AG04450 (cell line): ENCODE results near the gene SCP2. TPM values are rescaled to one million over a fixed set of nuclear protein-coding genes. Genes with fewer than 3 reads are reported as not detected.
"Not testable (repeated sequence)": the region's sequence is repeated elsewhere in the genome, so short reads cannot be mapped to it uniquely, and the experiment has no call there.

Source experiments
- CTCF ChIA-PET: fragments of 300-600, 350-600 bp; formaldehyde crosslinking; extraction: SDS; loops from one replicate; lab custom pipeline; 2022; ENCODE audit warnings: antibody characterized with exemption, inconsistent platforms; lab: Charles Lee
- POLR2A ChIA-PET: fragments of 350-600 bp; formaldehyde crosslinking; extraction: SDS; loops from one replicate; lab custom pipeline; 2021; ENCODE audit warnings: antibody characterized with exemption, inconsistent platforms; lab: Yijun Ruan, JAX
- DNase-seq: peaks from one replicate; pipeline ENCODE4 v3.0.0-alpha.2; 2011; ENCODE audit warnings: low read depth, low spot score
- H3K27ac ChIP-seq: one replicate; pipeline ENCODE4 v1.5.1; 2012; ENCODE audit warnings: low read depth, low read length, control low read depth
- H3K27me3 ChIP-seq: one replicate; pipeline ENCODE4 v1.6.0; 2012; ENCODE audit warnings: low read length; ENCODE audit not compliant: control insufficient read depth, insufficient read depth
- H3K4me3 ChIP-seq: 2 replicates; pipeline ENCODE4 v1.5.1; 2011; ENCODE audit warnings: mild to moderate bottlenecking, low read depth, low read length, control low read depth
- H3K9me3 ChIP-seq: 2 replicates; pipeline ENCODE4 v1.5.1; 2012; ENCODE audit warnings: low read length; ENCODE audit not compliant: control insufficient read depth, insufficient read depth
- CTCF ChIP-seq: IDR thresholded peaks from 2 replicates; pipeline ENCODE4 v1.5.1; 2011; ENCODE audit warnings: low read depth, low read length, control low read depth, inconsistent platforms
- polyA plus RNA-seq: library from polyadenylated mRNA; depleted of rRNA; stranded (reverse); fragments of >200 nt; gene quantifications from 2 replicates; pipeline ENCODE4 v1.2.3, GENCODE V29; 2011

SCP2 gene
- polyA plus RNA-seq, 1 experiment, result 278 TPM

- Histone ChIP-seq H3K27me3 (no peaks in the 10 kb centered on the region), H3K4me3 (no peak overlapping the region), H3K9me3 (no peaks in the 10 kb centered on the region), H3K27ac (no peak overlapping the region)
- ChIA-PET CTCF (no interaction called here), POLR2A (no interaction called here)
- peak; percentile 27 for DNase-seq
- no peak for TF ChIP-seq CTCF
Observed at GRCh38 chr1:52955129-52955970, 28.3 kb downstream of the SCP2 start.

- Histone ChIP-seq H3K27me3 (no peaks in the 10 kb centered on the region), H3K27ac (no peak overlapping the region), H3K9me3 (no peaks in the 10 kb centered on the region), H3K4me3 (no peak overlapping the region)
- no peak for DNase-seq
- POLR2A ChIA-PET, result no interaction called here
- CTCF ChIA-PET, result interaction anchor here (0.6 kb wide), 1 partner anchor 32 kb away, joined by 3 read pairs; no protein-coding TSS in a partner anchor
- TF ChIP-seq CTCF, result no peak
Observed at GRCh38 chr1:52963101-52963500, 36.0 kb downstream of the SCP2 start.

- no peak for DNase-seq
- POLR2A ChIA-PET, result no interaction called here
Observed at GRCh38 chr1:52967666-52968065, 40.6 kb downstream of the SCP2 start.

GRCh38 chr1:52969234-52969633 lies 42.2 kb downstream of the SCP2 start:
- H3K27ac ChIP-seq, H3K27me3 ChIP-seq, POLR2A ChIA-PET, H3K4me3 ChIP-seq, DNase-seq, CTCF ChIA-PET, H3K9me3 ChIP-seq: not testable (repeated sequence)

More at GRCh38 chr1:52967666-52968065, 40.6 kb downstream of the SCP2 start:
- H3K4me3 ChIP-seq, result no peak overlapping the region
- no peak for TF ChIP-seq CTCF
- no peaks in the 10 kb centered on the region for H3K27me3 ChIP-seq
- H3K9me3 ChIP-seq, result no peaks in the 10 kb centered on the region
- H3K27ac ChIP-seq, result no peak overlapping the region
- CTCF ChIA-PET, result no interaction called here

- DNase-seq, result no peak
- CTCF ChIA-PET, result no interaction called here
- POLR2A ChIA-PET, result no interaction called here
Observed at GRCh38 chr1:52970149-52970548, 43.1 kb downstream of the SCP2 start.

More at GRCh38 chr1:52970149-52970548, 43.1 kb downstream of the SCP2 start:
- no peak overlapping the region for H3K4me3 ChIP-seq
- no peak overlapping the region for H3K27ac ChIP-seq
- H3K27me3 ChIP-seq, result no peaks in the 10 kb centered on the region
- H3K9me3 ChIP-seq, result no peaks in the 10 kb centered on the region
- TF ChIP-seq CTCF, result peak; percentile 26; the same call in 1 of the 2 replicates
